HUES64 (cell line): Measurements from ENCODE around the gene APBA2.
"Not testable (repeated sequence)": the region's sequence is repeated elsewhere in the genome, so short reads cannot be mapped to it uniquely, and the experiment has no call there.

Experiments
- H3K27ac ChIP-seq: 2 replicates; pipeline ENCODE4 v1.7.0; 2013; ENCODE audit warnings: low read depth, low read length, inconsistent platforms
- H3K27me3 ChIP-seq: 2 replicates; pipeline ENCODE4 v1.6.1; 2013; ENCODE audit warnings: mild to moderate bottlenecking, low read length; ENCODE audit not compliant: insufficient read depth
- H3K36me3 ChIP-seq: 2 replicates; pipeline ENCODE4 v1.6.1; 2013; ENCODE audit warnings: mild to moderate bottlenecking, low read length; ENCODE audit not compliant: insufficient read depth
- H3K4me1 ChIP-seq: 2 replicates; pipeline ENCODE4 v1.6.1; 2013; ENCODE audit warnings: mild to moderate bottlenecking, low read length, moderate library complexity; ENCODE audit not compliant: insufficient read depth
- H3K4me3 ChIP-seq: 2 replicates; pipeline ENCODE4 v1.5.1; 2013; ENCODE audit warnings: mild to moderate bottlenecking, low read length, moderate library complexity
- H3K9ac ChIP-seq: 2 replicates; pipeline ENCODE4 v1.6.1; 2013; ENCODE audit warnings: mild to moderate bottlenecking, low read depth, low read length
- H3K9me3 ChIP-seq: 2 replicates; pipeline ENCODE4 v1.6.1; 2013; ENCODE audit warnings: low read depth, low read length; ENCODE audit not compliant: insufficient read depth
- WGBS: fragments of 150-250, 120-280 bp; methylation state at CpG from one replicate; pipeline ENCODE4 v1.1.7; 2013; ENCODE audit warnings: missing lambda C conversion rate; 5-methylcytosine and 5-hydroxymethylcytosine counted together

The APBA2 gene

DNA sequence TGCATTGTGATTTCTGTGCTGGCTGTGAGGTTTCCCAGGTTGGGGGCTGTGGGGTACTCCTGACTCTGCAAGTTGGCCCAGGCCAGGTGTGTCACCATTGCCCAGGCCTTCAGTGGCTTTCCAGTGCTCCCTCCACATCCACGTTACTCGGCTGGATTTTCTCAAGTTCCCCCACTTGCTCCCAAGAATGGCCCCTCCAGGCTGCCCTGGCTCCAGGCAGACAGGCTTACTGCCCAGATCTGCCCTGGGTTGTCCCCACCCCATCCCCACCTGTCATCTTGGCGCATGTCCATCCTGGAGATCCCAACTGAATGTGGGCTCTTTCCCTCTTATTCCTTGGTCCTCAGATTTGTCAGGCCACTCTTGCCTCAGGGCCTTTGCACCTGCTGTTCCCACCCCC lies 3.6 kb downstream of the APBA2 start:
- Histone ChIP-seq H3K9me3 (no peaks in the 10 kb centered on the region), H3K36me3 (no peaks in the 10 kb centered on the region), H3K4me1 (peaks cover 8% of the 10 kb centered on the region; the same call in 1 of the 2 replicates), H3K9ac (no peak overlapping the region), H3K27me3 (peaks cover 33% of the 10 kb centered on the region), H3K27ac (no peak overlapping the region), H3K4me3 (no peak overlapping the region)
- WGBS: 93% methylated on average over 3 of the region's 3 CpGs

DNA sequence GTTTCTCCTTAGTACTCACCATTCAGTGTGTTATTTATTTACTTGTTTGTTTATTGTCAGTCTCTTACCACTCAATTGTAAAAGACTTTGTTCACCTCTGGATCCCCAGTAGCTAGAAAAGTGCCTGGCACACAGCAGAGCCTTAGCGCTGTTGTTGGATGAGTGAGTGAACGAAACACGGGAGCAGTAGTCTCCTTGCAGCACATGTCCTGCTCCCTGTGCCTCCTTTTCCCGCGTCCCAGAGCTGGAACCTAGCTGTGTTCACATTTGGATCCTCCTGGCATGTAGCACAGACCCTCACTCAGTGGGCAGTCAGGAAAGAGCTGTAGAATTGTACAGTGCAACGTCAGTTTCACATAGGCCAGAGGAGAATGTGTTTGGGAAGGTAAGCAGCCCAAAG lies 4.1 kb downstream of the APBA2 start:
- WGBS: 92% methylated on average over 6 of the region's 6 CpGs
- H3K27me3 ChIP-seq: peaks cover 28% of the 10 kb centered on the region
- not testable (repeated sequence) for H3K9ac ChIP-seq, H3K4me3 ChIP-seq, H3K4me1 ChIP-seq, H3K27ac ChIP-seq, H3K36me3 ChIP-seq, H3K9me3 ChIP-seq

DNA sequence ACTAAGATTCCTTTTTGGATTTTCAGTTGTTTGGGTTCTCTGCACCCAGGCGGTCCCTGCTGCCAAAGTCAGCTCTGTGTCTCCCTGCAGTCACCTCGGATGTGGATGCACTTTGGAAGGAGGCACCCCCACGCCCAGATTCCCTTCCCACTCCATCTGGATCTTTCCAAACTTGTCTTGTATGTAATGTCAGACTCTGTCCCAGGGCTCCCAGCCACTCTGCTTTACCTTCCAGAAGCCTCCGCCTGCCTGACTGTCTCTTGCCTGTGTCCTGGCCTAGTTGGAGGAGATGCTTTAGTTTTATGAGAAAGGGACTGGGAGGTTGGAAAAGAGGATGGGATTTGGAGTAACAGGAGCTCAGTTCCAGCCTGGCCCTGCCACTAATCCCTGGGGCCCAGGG lies 4.5 kb downstream of the APBA2 start:
- 90% methylated on average over 4 of the region's 4 CpGs for WGBS

DNA sequence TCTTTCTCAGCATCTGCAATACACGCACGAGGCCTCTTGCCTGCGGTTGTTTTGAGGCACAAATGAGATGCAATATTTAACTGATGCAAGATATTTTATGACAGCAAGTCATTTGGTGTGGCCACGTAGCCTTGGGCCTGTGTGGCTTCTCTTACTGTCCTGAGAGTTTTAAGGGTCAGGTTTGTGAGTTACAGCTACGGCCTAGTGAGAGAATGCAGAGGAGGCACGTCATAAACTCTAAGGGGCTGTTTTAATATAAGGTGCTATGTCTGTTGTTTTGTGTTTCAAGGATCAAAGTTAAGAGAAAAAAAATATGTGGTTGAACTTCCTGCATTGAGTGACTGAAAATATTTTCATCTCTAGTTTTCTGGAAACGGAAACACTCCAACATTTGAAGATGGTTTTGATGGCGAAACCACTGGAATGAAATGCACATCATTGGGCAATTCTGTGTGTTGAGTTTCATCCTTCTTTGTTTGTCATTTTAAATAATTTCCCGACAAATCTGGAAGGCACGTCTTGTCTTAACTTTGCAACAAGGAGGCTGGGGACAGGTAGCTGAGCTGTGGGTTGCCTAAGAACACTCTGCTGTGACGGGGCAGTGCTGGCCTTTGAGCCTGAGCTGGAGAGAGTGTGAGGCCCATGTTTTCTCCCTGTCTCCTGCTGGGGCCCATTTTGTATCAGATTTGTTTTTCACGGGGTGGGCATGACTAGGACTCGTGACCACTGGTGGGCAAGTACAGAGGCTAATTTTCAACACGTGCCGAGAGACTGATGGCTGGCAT lies 5.1 kb downstream of the APBA2 start:
- no peak overlapping the region for H3K27ac ChIP-seq
- no peaks in the 10 kb centered on the region for H3K9me3 ChIP-seq
- no peaks in the 10 kb centered on the region for H3K4me1 ChIP-seq
- WGBS: 91% methylated on average over 15 of the region's 15 CpGs
- H3K36me3 ChIP-seq: no peaks in the 10 kb centered on the region
- no peak overlapping the region for H3K4me3 ChIP-seq
- H3K27me3 ChIP-seq: peaks cover 19% of the 10 kb centered on the region
- no peak overlapping the region for H3K9ac ChIP-seq

More for the DNA sequence above, 4.5 kb downstream of the APBA2 start:
- not testable (repeated sequence) for H3K27ac ChIP-seq, H3K9ac ChIP-seq, H3K9me3 ChIP-seq, H3K36me3 ChIP-seq, H3K4me3 ChIP-seq, H3K4me1 ChIP-seq
- peaks cover 24% of the 10 kb centered on the region for H3K27me3 ChIP-seq

DNA sequence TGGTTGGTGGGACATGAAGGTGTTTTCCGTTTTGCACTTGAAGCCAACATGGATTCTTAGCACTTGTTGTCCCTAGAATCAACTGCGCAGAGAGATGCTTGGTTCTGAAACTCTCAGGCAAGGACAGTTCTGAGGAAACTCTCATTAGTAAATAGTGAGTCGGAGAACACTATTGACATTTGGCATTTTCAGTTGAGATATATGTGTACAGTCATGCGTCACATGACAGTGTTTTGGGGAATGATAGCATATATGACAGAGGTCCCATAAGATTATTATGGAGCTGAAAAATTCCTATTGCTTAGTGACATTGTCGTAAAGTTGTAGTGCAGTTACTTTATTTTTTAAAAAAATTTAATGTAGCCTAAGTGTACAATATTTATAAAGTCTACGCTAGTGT lies 5.8 kb downstream of the APBA2 start:
- Histone ChIP-seq H3K4me1 (no peaks in the 10 kb centered on the region), H3K9ac (no peak overlapping the region), H3K36me3 (peaks cover 1% of the 10 kb centered on the region; the same call in 1 of the 2 replicates), H3K27ac (no peak overlapping the region), H3K27me3 (peaks cover 13% of the 10 kb centered on the region), H3K9me3 (peaks cover 2% of the 10 kb centered on the region), H3K4me3 (no peak overlapping the region)
- 96% methylated on average over 6 of the region's 6 CpGs for WGBS

DNA sequence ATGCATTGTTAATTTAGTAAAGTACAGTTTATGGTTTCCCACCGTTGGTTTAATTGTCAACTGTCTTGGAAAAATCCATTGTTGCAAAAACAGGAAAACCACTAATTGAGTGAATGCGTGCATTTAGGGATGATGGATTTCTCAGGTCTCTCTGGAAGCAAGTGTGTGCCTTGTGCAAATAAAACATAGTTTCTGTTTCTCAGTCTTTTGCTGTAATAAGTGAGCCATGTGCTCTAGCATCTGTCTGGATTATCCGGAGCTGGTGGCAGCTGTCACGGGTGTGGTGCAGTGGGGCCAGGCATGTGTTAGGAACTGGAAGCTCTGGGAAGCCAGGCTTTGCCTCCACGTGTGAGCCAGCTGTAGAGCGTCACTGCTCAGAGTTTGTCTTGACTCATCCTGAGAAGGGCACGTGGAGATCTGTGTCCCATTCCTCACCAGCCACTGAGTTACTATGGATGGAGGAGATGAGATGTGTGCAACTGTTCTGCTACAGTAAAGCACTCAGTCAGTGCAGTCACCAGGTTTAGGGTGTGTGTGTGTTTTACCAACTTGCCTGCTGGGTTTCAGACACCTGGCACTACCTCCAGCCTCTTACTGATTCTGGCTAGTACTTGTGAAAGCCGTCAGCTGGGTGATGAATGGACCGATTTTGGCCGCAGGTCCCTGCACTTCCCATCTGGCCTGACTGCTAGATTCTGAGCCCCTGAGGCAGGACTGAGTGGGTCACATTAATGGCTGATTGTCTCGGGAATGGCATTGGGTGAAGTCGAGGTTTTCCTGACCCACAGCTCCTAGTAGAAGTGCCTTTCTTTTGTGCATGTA lies 7.2 kb downstream of the APBA2 start:
- WGBS: 90% methylated on average over 12 of the region's 12 CpGs
- Histone ChIP-seq H3K4me1 (no peaks in the 10 kb centered on the region), H3K36me3 (peaks cover 3% of the 10 kb centered on the region; the same call in 1 of the 2 replicates), H3K9ac (no peak overlapping the region), H3K27me3 (0 out of 2 replicates have a peak, but pooled peaks cover 1% of the 10 kb centered on the region), H3K9me3 (peaks cover 7% of the 10 kb centered on the region), H3K4me3 (no peak overlapping the region), H3K27ac (no peak overlapping the region)

DNA sequence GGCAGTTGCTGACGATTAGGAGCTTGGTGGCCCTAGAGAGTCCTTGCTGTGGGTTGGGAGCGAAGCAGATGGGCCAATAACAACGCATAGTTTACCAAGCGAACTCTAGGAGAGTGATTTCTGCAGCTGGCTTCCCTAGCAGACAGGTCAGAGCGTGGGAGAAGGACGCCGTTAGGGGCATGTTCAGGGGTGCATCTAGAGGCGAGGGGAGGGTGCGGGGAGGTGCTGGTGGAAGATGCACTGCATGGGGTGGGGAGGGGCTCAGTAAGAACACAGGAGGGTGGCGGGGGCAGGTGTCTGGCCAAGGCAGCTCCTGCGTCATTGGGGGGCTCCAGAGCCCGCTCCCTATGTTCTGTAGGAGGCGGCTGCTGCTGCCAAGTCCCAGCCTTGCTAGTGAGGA lies 8.9 kb downstream of the APBA2 start:
- Histone ChIP-seq H3K9ac (no peak overlapping the region), H3K36me3 (peaks cover 3% of the 10 kb centered on the region; the same call in 1 of the 2 replicates), H3K4me3 (no peak overlapping the region), H3K4me1 (no peaks in the 10 kb centered on the region), H3K27me3 (no peaks in the 10 kb centered on the region), H3K9me3 (peaks cover 7% of the 10 kb centered on the region), H3K27ac (no peak overlapping the region)
- 90% methylated on average over 13 of the region's 13 CpGs for WGBS

DNA sequence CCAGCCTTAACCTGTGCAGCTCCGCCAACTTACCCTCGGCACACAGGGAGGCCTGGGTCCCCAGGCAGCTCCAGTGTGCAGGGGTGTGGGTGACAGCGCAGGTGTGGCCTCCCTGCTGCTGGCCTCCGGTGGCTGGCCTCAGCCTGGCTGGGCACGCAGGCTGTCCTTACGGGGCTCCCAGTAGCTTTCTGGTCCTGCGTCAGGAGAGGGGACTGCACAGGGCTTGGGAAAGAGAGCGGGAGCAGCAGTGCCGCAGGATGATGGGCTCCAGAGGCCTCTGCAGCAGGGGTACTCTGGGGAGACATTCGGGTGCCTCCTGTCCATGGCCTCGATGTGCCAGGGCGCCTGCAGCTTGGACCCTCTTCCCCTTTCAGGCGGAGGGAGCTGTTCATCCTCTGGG lies 9.4 kb downstream of the APBA2 start:
- peaks cover 3% of the 10 kb centered on the region; the same call in 1 of the 2 replicates for H3K36me3 ChIP-seq
- no peak overlapping the region for H3K4me3 ChIP-seq
- peaks cover 7% of the 10 kb centered on the region for H3K9me3 ChIP-seq
- 90% methylated on average over 13 of the region's 13 CpGs for WGBS
- no peak overlapping the region for H3K27ac ChIP-seq
- H3K27me3 ChIP-seq: no peaks in the 10 kb centered on the region
- no peaks in the 10 kb centered on the region for H3K4me1 ChIP-seq
- H3K9ac ChIP-seq: no peak overlapping the region

DNA sequence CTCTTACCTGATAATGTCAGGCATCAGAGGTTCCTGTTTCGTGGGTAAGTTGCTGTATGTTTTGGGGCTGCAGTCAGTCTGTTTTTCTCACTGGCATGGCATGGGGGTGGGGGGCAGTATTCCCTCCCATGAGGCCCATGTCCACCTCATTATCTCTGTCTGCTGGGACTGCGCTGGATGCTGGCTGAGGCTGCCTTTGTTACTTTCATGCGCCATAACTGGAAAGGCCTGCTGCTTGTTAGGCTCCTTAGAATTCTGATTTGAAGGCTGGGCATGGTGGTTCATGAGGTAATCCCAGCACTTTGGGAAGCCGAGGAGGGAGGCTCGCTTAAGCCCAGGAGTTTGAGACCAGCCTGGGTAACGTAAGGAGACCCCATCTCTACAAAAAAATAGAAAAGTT lies 9.8 kb downstream of the APBA2 start:
- Histone ChIP-seq H3K27ac (no peak overlapping the region), H3K27me3 (no peaks in the 10 kb centered on the region)
- WGBS: 96% methylated on average over 6 of the region's 6 CpGs

DNA sequence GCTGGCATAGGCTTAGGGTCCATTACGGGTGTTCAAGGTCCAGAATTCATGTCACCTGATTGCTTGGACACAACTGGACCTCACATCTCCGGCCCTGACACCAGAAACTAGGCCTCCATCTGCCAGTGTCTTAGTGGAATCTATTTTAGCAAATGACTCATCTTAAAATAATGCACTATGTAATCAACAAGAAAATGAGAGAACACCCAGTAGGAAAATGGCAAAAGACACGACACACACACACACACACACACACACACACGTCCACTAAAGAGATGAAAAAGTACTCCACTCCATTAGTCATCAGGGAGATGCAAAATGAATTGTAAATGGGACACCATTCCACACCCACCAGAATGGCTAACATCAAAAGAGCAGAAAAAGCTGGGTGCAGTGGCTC lies 11.2 kb downstream of the APBA2 start:
- no peak overlapping the region for H3K4me3 ChIP-seq

More for the DNA sequence above, 9.8 kb downstream of the APBA2 start:
- Histone ChIP-seq H3K9me3 (peaks cover 7% of the 10 kb centered on the region), H3K4me1 (no peaks in the 10 kb centered on the region), H3K36me3 (peaks cover 3% of the 10 kb centered on the region; the same call in 1 of the 2 replicates), H3K4me3 (no peak overlapping the region), H3K9ac (no peak overlapping the region)

DNA sequence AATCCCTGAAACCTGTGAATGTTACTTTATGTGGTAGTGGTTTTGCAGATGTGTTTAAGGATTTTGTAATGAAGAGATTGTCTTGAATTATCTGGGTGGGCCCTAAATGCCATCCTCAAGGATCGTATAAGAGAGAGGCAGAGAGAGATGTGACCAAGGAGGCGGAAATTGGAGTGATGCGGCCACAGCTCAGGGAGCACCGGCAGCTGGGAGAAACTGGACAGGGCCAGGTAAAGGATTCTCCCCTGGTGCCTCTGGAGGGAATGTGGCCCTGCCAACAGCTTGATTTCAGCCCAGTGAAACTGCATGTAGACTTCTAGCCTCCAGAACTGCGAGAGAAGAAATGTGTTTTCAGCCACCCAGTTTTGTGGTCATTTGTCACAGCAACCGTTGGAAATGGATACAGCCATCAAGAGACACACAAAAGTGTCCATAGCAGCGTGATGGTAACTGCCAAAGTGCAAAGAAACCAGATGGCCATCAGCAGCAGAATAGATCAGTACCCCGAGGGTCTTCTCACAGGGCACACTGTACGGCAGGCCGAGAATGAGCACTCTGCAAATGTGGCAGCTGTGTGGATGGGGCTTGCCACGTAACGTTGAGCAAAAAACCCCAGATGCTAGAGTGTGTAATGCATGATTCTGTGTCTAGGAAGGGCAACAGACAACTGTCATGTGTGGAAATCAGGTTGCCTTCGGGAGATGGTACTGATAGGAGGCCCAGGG lies 12.2 kb downstream of the APBA2 start:
- Histone ChIP-seq H3K4me3 (no peak overlapping the region), H3K9ac (no peak overlapping the region), H3K27me3 (no peaks in the 10 kb centered on the region), H3K36me3 (peaks cover 3% of the 10 kb centered on the region; the same call in 1 of the 2 replicates), H3K9me3 (peaks cover 7% of the 10 kb centered on the region), H3K27ac (no peak overlapping the region), H3K4me1 (no peaks in the 10 kb centered on the region)
- WGBS: 94% methylated on average over 13 of the region's 13 CpGs

More for the DNA sequence above, 11.2 kb downstream of the APBA2 start:
- WGBS: over 99% methylated on average over 4 of the region's 4 CpGs
- no peak overlapping the region for H3K27ac ChIP-seq
- H3K36me3 ChIP-seq: peaks cover 3% of the 10 kb centered on the region; the same call in 1 of the 2 replicates
- no peak overlapping the region for H3K9ac ChIP-seq
- peaks cover 7% of the 10 kb centered on the region for H3K9me3 ChIP-seq
- H3K27me3 ChIP-seq: no peaks in the 10 kb centered on the region
- no peaks in the 10 kb centered on the region for H3K4me1 ChIP-seq
